ENCODE results near the gene DBI.

- TF ChIP-seq CTCF (IDR thresholded peaks at IDR 0.05), result no peak
- TF ChIP-seq POLR2A (IDR thresholded peaks at IDR 0.05), result no peak
Observed at GRCh38 chr2:119393971-119394748, 27.4 kb downstream of the DBI start.

Measured in thyroid gland (tissue), 4 donors.